ENCODE data around the gene TTC23L. TPM values are rescaled to one million over a fixed set of nuclear protein-coding genes. Genes with fewer than 3 reads are reported as not detected.

Gene TTC23L
- total RNA-seq, 1 experiment from 2014 or later, result 0.54 TPM

- Mint-ChIP-seq H3K4me3 (ENCODE audit: low read depth, unreplicated experiment) (no peak overlapping the region), H3K9me3 (ENCODE audit: low read depth, unreplicated experiment) (no peaks in the 10 kb centered on the region), H3K36me3 (ENCODE audit: insufficient read depth, unreplicated experiment) (peaks cover 29% of the 10 kb centered on the region), H3K4me1 (ENCODE audit: low read depth, unreplicated experiment) (peaks cover 16% of the 10 kb centered on the region), H3K27ac (ENCODE audit: unreplicated experiment) (no peak overlapping the region), H3K27me3 (ENCODE audit: unreplicated experiment) (no peaks in the 10 kb centered on the region)
- CTCF ChIA-PET, result no interaction called here
- DNase-seq, result no peak
- intact Hi-C loops (cut with micrococcal nuclease; ENCODE audit: unreplicated experiment), result no loop called here
- BruUV-seq (replicated peaks), result no TSS peak
- TF ChIP-seq, protein P1, sequence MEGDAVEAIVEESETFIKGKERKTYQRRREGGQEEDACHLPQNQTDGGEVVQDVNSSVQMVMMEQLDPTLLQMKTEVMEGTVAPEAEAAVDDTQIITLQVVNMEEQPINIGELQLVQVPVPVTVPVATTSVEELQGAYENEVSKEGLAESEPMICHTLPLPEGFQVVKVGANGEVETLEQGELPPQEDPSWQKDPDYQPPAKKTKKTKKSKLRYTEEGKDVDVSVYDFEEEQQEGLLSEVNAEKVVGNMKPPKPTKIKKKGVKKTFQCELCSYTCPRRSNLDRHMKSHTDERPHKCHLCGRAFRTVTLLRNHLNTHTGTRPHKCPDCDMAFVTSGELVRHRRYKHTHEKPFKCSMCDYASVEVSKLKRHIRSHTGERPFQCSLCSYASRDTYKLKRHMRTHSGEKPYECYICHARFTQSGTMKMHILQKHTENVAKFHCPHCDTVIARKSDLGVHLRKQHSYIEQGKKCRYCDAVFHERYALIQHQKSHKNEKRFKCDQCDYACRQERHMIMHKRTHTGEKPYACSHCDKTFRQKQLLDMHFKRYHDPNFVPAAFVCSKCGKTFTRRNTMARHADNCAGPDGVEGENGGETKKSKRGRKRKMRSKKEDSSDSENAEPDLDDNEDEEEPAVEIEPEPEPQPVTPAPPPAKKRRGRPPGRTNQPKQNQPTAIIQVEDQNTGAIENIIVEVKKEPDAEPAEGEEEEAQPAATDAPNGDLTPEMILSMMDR (IDR thresholded peaks at IDR 0.05; ENCODE audit: unreplicated experiment), result no peak
Measured at GRCh38 chr5:34932947-34933346, 94.0 kb downstream of the TTC23L start.

- Mint-ChIP-seq H3K4me1 (ENCODE audit: low read depth, unreplicated experiment) (no peaks in the 10 kb centered on the region), H3K36me3 (ENCODE audit: insufficient read depth, unreplicated experiment) (peaks cover 26% of the 10 kb centered on the region), H3K27ac (ENCODE audit: unreplicated experiment) (no peak overlapping the region), H3K27me3 (ENCODE audit: unreplicated experiment) (no peaks in the 10 kb centered on the region), H3K4me3 (ENCODE audit: low read depth, unreplicated experiment) (no peak overlapping the region), H3K9me3 (ENCODE audit: low read depth, unreplicated experiment) (no peaks in the 10 kb centered on the region)
- DNase-seq, result no peak
- CTCF ChIA-PET, result interaction anchor here (0.6 kb wide), 1 partner anchor 263 kb away, joined by 3 read pairs; no protein-coding TSS in a partner anchor
- BruUV-seq (replicated peaks), result no TSS peak
- TF ChIP-seq, protein P1 (IDR thresholded peaks at IDR 0.05; ENCODE audit: unreplicated experiment), result no peak
- intact Hi-C loops (cut with micrococcal nuclease; ENCODE audit: unreplicated experiment), result no loop called here
Measured at GRCh38 chr5:34941936-34942335, 103.0 kb downstream of the TTC23L start.

GRCh38 chr5:34944044-34944443, 105.1 kb downstream of the TTC23L start:
- TF ChIP-seq, protein P1 (IDR thresholded peaks at IDR 0.05; ENCODE audit: unreplicated experiment), result no peak
- DNase-seq, result no peak
- Mint-ChIP-seq H3K9me3 (ENCODE audit: low read depth, unreplicated experiment) (no peaks in the 10 kb centered on the region), H3K36me3 (ENCODE audit: insufficient read depth, unreplicated experiment) (peaks cover 23% of the 10 kb centered on the region), H3K4me3 (ENCODE audit: low read depth, unreplicated experiment) (no peak overlapping the region), H3K27ac (ENCODE audit: unreplicated experiment) (no peak overlapping the region), H3K27me3 (ENCODE audit: unreplicated experiment) (no peaks in the 10 kb centered on the region), H3K4me1 (ENCODE audit: low read depth, unreplicated experiment) (no peaks in the 10 kb centered on the region)
- intact Hi-C loops (cut with micrococcal nuclease; ENCODE audit: unreplicated experiment), result no loop called here
- no TSS peak for BruUV-seq (replicated peaks)
- CTCF ChIA-PET, result no interaction called here

GRCh38 chr5:34944460-34945047, 105.6 kb downstream of the TTC23L start:
- no peak overlapping the region for H3K4me3 Mint-ChIP-seq (ENCODE audit: low read depth, unreplicated experiment)
- TF ChIP-seq, protein P1 (IDR thresholded peaks at IDR 0.05; ENCODE audit: unreplicated experiment), result no peak
- H3K9me3 Mint-ChIP-seq (ENCODE audit: low read depth, unreplicated experiment), result no peaks in the 10 kb centered on the region
- DNase-seq, result no peak
- CTCF ChIA-PET, result no interaction called here
- H3K36me3 Mint-ChIP-seq (ENCODE audit: insufficient read depth, unreplicated experiment), result peaks cover 24% of the 10 kb centered on the region
- intact Hi-C loops (cut with micrococcal nuclease; ENCODE audit: unreplicated experiment), result no loop called here
- H3K27ac Mint-ChIP-seq (ENCODE audit: unreplicated experiment), result no peak overlapping the region
- H3K27me3 Mint-ChIP-seq (ENCODE audit: unreplicated experiment), result no peaks in the 10 kb centered on the region
- no TSS peak for BruUV-seq (replicated peaks)
- H3K4me1 Mint-ChIP-seq (ENCODE audit: low read depth, unreplicated experiment), result no peaks in the 10 kb centered on the region

Other genes with a start within 250 kb of the TTC23L start
- gene RAI14, start 182.8 kb upstream of the TTC23L start, total RNA-seq (2022), result 56.2 and 84.3 TPM in 2 replicates
- gene RAD1, start 76.3 kb downstream of the TTC23L start, total RNA-seq (2022), result 24.2 and 28.7 TPM in 2 replicates
- gene BRIX1, start 76.5 kb downstream of the TTC23L start, total RNA-seq (2022), result 47.0 and 51.1 TPM in 2 replicates
- 56.2 and 56.8 TPM in 2 replicates for gene DNAJC21, start 90.4 kb downstream of the TTC23L start, total RNA-seq (2022)
- not detected in 2 replicates for gene AGXT2, start 208.8 kb downstream of the TTC23L start, total RNA-seq (2022)

Measured in Calu3 (cell line).